ENCODE data around the gene ATP5F1E. TPM values are rescaled to one million over a fixed set of nuclear protein-coding genes. Genes with fewer than 3 reads are reported as not detected.
"Not testable (repeated sequence)": the region's sequence is repeated elsewhere in the genome, so short reads cannot be mapped to it uniquely, and the experiment has no call there.

The ATP5F1E gene
- total RNA-seq, 1 donor from 2014 or later = 86.1 TPM

- DNase-seq (no peak), ATAC-seq (ENCODE audit: low read depth) (no peak)
- no peak overlapping the region for H3K4me3 Mint-ChIP-seq
- H3K27me3 Mint-ChIP-seq = no peaks in the 10 kb centered on the region
- H3K27ac Mint-ChIP-seq = peak overlapping the region; percentile 43
- no peaks in the 10 kb centered on the region for H3K9me3 Mint-ChIP-seq
- no peak for TF ChIP-seq CTCF (IDR thresholded peaks at IDR 0.05)
- POLR2A ChIA-PET = interaction anchor here (0.7 kb wide), 1 partner anchor 87 kb away, joined by 4 read pairs; no protein-coding TSS in a partner anchor
- intact Hi-C loops (cut with micrococcal nuclease) = no loop called here
- peaks cover 70% of the 10 kb centered on the region for H3K36me3 Mint-ChIP-seq (ENCODE audit: low read depth)
- CTCF ChIA-PET = no interaction called here
- H3K4me1 Mint-ChIP-seq = peaks cover 26% of the 10 kb centered on the region
Measured at GRCh38 chr20:58987790-58988564, 44.2 kb downstream of the ATP5F1E start.

GRCh38 chr20:58986968-58987517 lies 45.1 kb downstream of the ATP5F1E start:
- H3K4me1 Mint-ChIP-seq = peaks cover 28% of the 10 kb centered on the region
- intact Hi-C loops (cut with micrococcal nuclease) = no loop called here
- H3K4me3 Mint-ChIP-seq = no peak overlapping the region
- H3K27me3 Mint-ChIP-seq = no peaks in the 10 kb centered on the region
- no peak for TF ChIP-seq CTCF (IDR thresholded peaks at IDR 0.05)
- ATAC-seq (ENCODE audit: low read depth) = no peak
- peaks cover 61% of the 10 kb centered on the region for H3K36me3 Mint-ChIP-seq (ENCODE audit: low read depth)
- ChIA-PET CTCF (no interaction called here), POLR2A (no interaction called here)
- peak overlapping the region; percentile 43 for H3K27ac Mint-ChIP-seq
- no peaks in the 10 kb centered on the region for H3K9me3 Mint-ChIP-seq
- DNase-seq = no peak

- H3K36me3 Mint-ChIP-seq (ENCODE audit: low read depth) = peaks cover 58% of the 10 kb centered on the region
- no peak for DNase-seq
- H3K27me3 Mint-ChIP-seq = no peaks in the 10 kb centered on the region
- no peak overlapping the region for H3K4me3 Mint-ChIP-seq
- ChIA-PET POLR2A (interaction anchor here (0.6 kb wide), 1 partner anchor 18 kb away, joined by 3 read pairs; no protein-coding TSS in a partner anchor), CTCF (no interaction called here)
- ATAC-seq (ENCODE audit: low read depth) = no peak
- intact Hi-C loops (cut with micrococcal nuclease) = no loop called here
- H3K4me1 Mint-ChIP-seq = peaks cover 31% of the 10 kb centered on the region
- no peaks in the 10 kb centered on the region for H3K9me3 Mint-ChIP-seq
- peak overlapping the region; percentile 43 for H3K27ac Mint-ChIP-seq
- no peak for TF ChIP-seq CTCF (IDR thresholded peaks at IDR 0.05)
Measured at GRCh38 chr20:58986286-58986967, 45.7 kb downstream of the ATP5F1E start.

- ATAC-seq (ENCODE audit: low read depth) (no peak), DNase-seq (no peak)
- CTCF ChIA-PET = no interaction called here
- no peak for TF ChIP-seq CTCF (IDR thresholded peaks at IDR 0.05)
- peaks cover 31% of the 10 kb centered on the region for H3K4me1 Mint-ChIP-seq
- intact Hi-C loops (cut with micrococcal nuclease) = no loop called here
- H3K27me3 Mint-ChIP-seq = no peaks in the 10 kb centered on the region
- peak overlapping the region; percentile 18 for H3K27ac Mint-ChIP-seq
- no peaks in the 10 kb centered on the region for H3K9me3 Mint-ChIP-seq
- POLR2A ChIA-PET = no interaction called here
- H3K36me3 Mint-ChIP-seq (ENCODE audit: low read depth) = peaks cover 50% of the 10 kb centered on the region
- H3K4me3 Mint-ChIP-seq = no peak overlapping the region
Measured at GRCh38 chr20:58985656-58986055, 46.5 kb downstream of the ATP5F1E start.

GRCh38 chr20:58984691-58985090 lies 47.4 kb downstream of the ATP5F1E start:
- Mint-ChIP-seq H3K36me3 (ENCODE audit: low read depth) (peaks cover 43% of the 10 kb centered on the region), H3K4me3 (no peak overlapping the region), H3K27me3 (no peaks in the 10 kb centered on the region), H3K9me3 (no peaks in the 10 kb centered on the region), H3K4me1 (peaks cover 31% of the 10 kb centered on the region), H3K27ac (peak overlapping the region; percentile 66)
- intact Hi-C loops (cut with micrococcal nuclease) = loop anchor here (5.0 kb wide), 2 partner anchors 47 to 238 kb away; no protein-coding TSS in a partner anchor
- DNase-seq = no peak
- ChIA-PET POLR2A (interaction anchor here (1.0 kb wide), 1 partner anchor 48 kb away, joined by 3 read pairs; the partner anchor contains the start of gene ATP5F1E), CTCF (no interaction called here)
- no peak for TF ChIP-seq CTCF (IDR thresholded peaks at IDR 0.05)
- no peak for ATAC-seq (ENCODE audit: low read depth)

- ATAC-seq (ENCODE audit: low read depth); H3K9me3 Mint-ChIP-seq; H3K27ac Mint-ChIP-seq; H3K4me3 Mint-ChIP-seq; H3K27me3 Mint-ChIP-seq; DNase-seq: not testable (repeated sequence)
- ChIA-PET CTCF (interaction anchor here (2.0 kb wide), 1 partner anchor 225 kb away, joined by 4 read pairs; no protein-coding TSS in a partner anchor), POLR2A (interaction anchor here (0.5 to 3.9 kb wide), 9 partner anchors 8 to 94 kb away, joined by 3 to 35 read pairs (median 3); partner anchors contain the start of gene ATP5F1E)
- intact Hi-C loops (cut with micrococcal nuclease) = loop anchor here (5.0 kb wide), 2 partner anchors 46 to 239 kb away; no protein-coding TSS in a partner anchor
- H3K36me3 Mint-ChIP-seq (ENCODE audit: low read depth) = peaks cover 27% of the 10 kb centered on the region
- peaks cover 45% of the 10 kb centered on the region for H3K4me1 Mint-ChIP-seq
Measured at GRCh38 chr20:58983115-58983468, 49.0 kb downstream of the ATP5F1E start.
